ENCODE measurements around the gene CDK2AP2.

The CDK2AP2 gene

GRCh38 chr11:67499808-67500483 lies 8.0 kb downstream of the CDK2AP2 start:
- no peak for TF ChIP-seq CTCF (IDR thresholded peaks at IDR 0.05; ENCODE audit: insufficient read depth, low read length)
- no peak for TF ChIP-seq REST (IDR thresholded peaks at IDR 0.05; ENCODE audit: insufficient replicate concordance, low read depth)
- TF ChIP-seq GABPA (IDR thresholded peaks at IDR 0.05; ENCODE audit: low read depth): no peak
- TF ChIP-seq SPI1 (IDR thresholded peaks at IDR 0.05; ENCODE audit: borderline replicate concordance, low read depth): no peak
- Histone ChIP-seq H3K27me3 (ENCODE audit: insufficient read depth, poor library complexity, severe bottlenecking) (no peaks in the 10 kb centered on the region), H3K27ac (replicated peaks) (no peak overlapping the region), H3K4me3 (replicated peaks; ENCODE audit: insufficient read depth, low read length) (no peak overlapping the region)
- DNase-seq (ENCODE audit: low read depth in 1 of 2, low spot score in 1 of 2): no peak

- Histone ChIP-seq H3K27ac (replicated peaks) (no peak overlapping the region), H3K27me3 (ENCODE audit: insufficient read depth, poor library complexity, severe bottlenecking) (no peaks in the 10 kb centered on the region), H3K4me3 (replicated peaks; ENCODE audit: insufficient read depth, low read length) (no peak overlapping the region)
- DNase-seq (ENCODE audit: low read depth in 1 of 2, low spot score in 1 of 2): no peak
- TF ChIP-seq POLR2AphosphoS5 (IDR thresholded peaks at IDR 0.05; ENCODE audit: low read depth) (no peak), CTCF (IDR thresholded peaks at IDR 0.05; ENCODE audit: insufficient read depth, low read length) (no peak), GABPA (IDR thresholded peaks at IDR 0.05; ENCODE audit: low read depth) (no peak), REST (IDR thresholded peaks at IDR 0.05; ENCODE audit: insufficient replicate concordance, low read depth) (no peak), SPI1 (IDR thresholded peaks at IDR 0.05; ENCODE audit: borderline replicate concordance, low read depth) (no peak)
Observed at GRCh38 chr11:67498544-67498972, 9.4 kb downstream of the CDK2AP2 start.

- Histone ChIP-seq H3K27ac (replicated peaks) (no peak overlapping the region), H3K27me3 (ENCODE audit: insufficient read depth, poor library complexity, severe bottlenecking) (no peaks in the 10 kb centered on the region), H3K4me3 (replicated peaks; ENCODE audit: insufficient read depth, low read length) (no peak overlapping the region)
- no peak for DNase-seq (ENCODE audit: low read depth in 1 of 2, low spot score in 1 of 2)
- TF ChIP-seq POLR2AphosphoS5 (IDR thresholded peaks at IDR 0.05; ENCODE audit: low read depth) (no peak), REST (IDR thresholded peaks at IDR 0.05; ENCODE audit: insufficient replicate concordance, low read depth) (no peak), CTCF (IDR thresholded peaks at IDR 0.05; ENCODE audit: insufficient read depth, low read length) (no peak), SPI1 (IDR thresholded peaks at IDR 0.05; ENCODE audit: borderline replicate concordance, low read depth) (no peak), GABPA (IDR thresholded peaks at IDR 0.05; ENCODE audit: low read depth) (no peak)
Observed at GRCh38 chr11:67497656-67498291, 10.2 kb downstream of the CDK2AP2 start.

All from HL-60 (cell line).